GM18511 (cell line): Measurements from ENCODE around the gene RNF8.
"Not testable (repeated sequence)": the region's sequence is repeated elsewhere in the genome, so short reads cannot be mapped to it uniquely, and the experiment has no call there.

ENCODE experiments used
- ATAC-seq: cut with Tn5 transposase; IDR thresholded peaks from one replicate; pipeline ENCODE4 v1.9.1; 2021; ENCODE audit warnings: mild to moderate bottlenecking, moderate library complexity; ENCODE audit not compliant: unreplicated experiment

Gene RNF8

GRCh38 chr6:37321101-37321500 is 32.7 kb upstream of the RNF8 start:
- ATAC-seq = no peak

GRCh38 chr6:37321516-37322415 is 32.0 kb upstream of the RNF8 start:
- ATAC-seq = no peak

GRCh38 chr6:37323580-37323979 is 30.2 kb upstream of the RNF8 start:
- no peak for ATAC-seq

GRCh38 chr6:37324131-37325033 is 29.4 kb upstream of the RNF8 start:
- ATAC-seq = no peak

- not testable (repeated sequence) for ATAC-seq
Observed at GRCh38 chr6:37330345-37330744, 23.4 kb upstream of the RNF8 start.

GRCh38 chr6:37331047-37331446 is 22.7 kb upstream of the RNF8 start:
- ATAC-seq = no peak

GRCh38 chr6:37332894-37333293 is 20.9 kb upstream of the RNF8 start:
- no peak for ATAC-seq

GRCh38 chr6:37334047-37334446 is 19.7 kb upstream of the RNF8 start:
- ATAC-seq = no peak

- ATAC-seq = not testable (repeated sequence)
Observed at GRCh38 chr6:37338317-37338716, 15.5 kb upstream of the RNF8 start.

- ATAC-seq = no peak
Observed at GRCh38 chr6:37338745-37339255, 15.0 kb upstream of the RNF8 start.

- ATAC-seq = no peak
Observed at GRCh38 chr6:37339741-37340638, 13.8 kb upstream of the RNF8 start.

- no peak for ATAC-seq
Observed at GRCh38 chr6:37340639-37340943, 13.2 kb upstream of the RNF8 start.

GRCh38 chr6:37343248-37343647 is 10.5 kb upstream of the RNF8 start:
- ATAC-seq = no peak

GRCh38 chr6:37344308-37344707 is 9.5 kb upstream of the RNF8 start:
- no peak for ATAC-seq

GRCh38 chr6:37345804-37346203 is 8.0 kb upstream of the RNF8 start:
- not testable (repeated sequence) for ATAC-seq

GRCh38 chr6:37347177-37347576 is 6.6 kb upstream of the RNF8 start:
- ATAC-seq = no peak

- no peak for ATAC-seq
Observed at GRCh38 chr6:37347670-37348111, 6.1 kb upstream of the RNF8 start.

- ATAC-seq = no peak
Observed at GRCh38 chr6:37351027-37351426, 2.8 kb upstream of the RNF8 start.

GRCh38 chr6:37352384-37352783 is 1.4 kb upstream of the RNF8 start:
- ATAC-seq = no peak

- peak; percentile 17 for ATAC-seq
Observed at GRCh38 chr6:37354526-37355384, 972 bp downstream of the RNF8 start.
